Measurements from ENCODE around the gene TSEN54. TPM values are rescaled to one million over a fixed set of nuclear protein-coding genes. Genes with fewer than 3 reads are reported as not detected.

TSEN54 gene
- polyA plus RNA-seq, 1 donor (not counting 4 experiments of a cell fraction or from before 2014, with no cell fraction given): 24.1 TPM

- Histone ChIP-seq H3K9ac (ENCODE audit: control insufficient read depth, extremely low read depth, insufficient read depth, low read length) (peak overlapping the region; percentile 76), H3K4me1 (ENCODE audit: control insufficient read depth, extremely low read depth, insufficient read depth, low read length) (peaks cover 32% of the 10 kb centered on the region), H3K9me1 (ENCODE audit: control insufficient read depth, extremely low read depth, insufficient read depth, low read length) (peaks cover 7% of the 10 kb centered on the region), H3K79me2 (ENCODE audit: control insufficient read depth, insufficient read depth, low read length) (peaks cover 26% of the 10 kb centered on the region), H3K27ac (ENCODE audit: control insufficient read depth, insufficient read depth, low read length) (peak overlapping the region; percentile 29), H4K20me1 (ENCODE audit: control insufficient read depth, extremely low read depth, insufficient read depth, low read length) (peaks cover 11% of the 10 kb centered on the region), H3K4me2 (ENCODE audit: control insufficient read depth, extremely low read depth, insufficient read depth, low read depth, low read length) (peak overlapping the region; percentile 60), H2AFZ (ENCODE audit: control insufficient read depth, low read length) (no peak overlapping the region), H3K9me3 (ENCODE audit: control insufficient read depth, low read depth, low read length) (no peaks in the 10 kb centered on the region), H3K27me3 (ENCODE audit: control insufficient read depth, extremely low read depth, insufficient read depth, low read length) (no peaks in the 10 kb centered on the region), H3K4me3 (ENCODE audit: control insufficient read depth in 2 of 3, extremely low read depth in 1 of 3, insufficient read depth in 2 of 3, low read depth in 1 of 3, low read length in 3 of 3) (peak overlapping the region; percentile 59 to 85 (median 63)), H3K36me3 (ENCODE audit: control insufficient read depth in 2 of 2, extremely low read depth in 1 of 2, insufficient read depth in 2 of 2, low read length in 2 of 2) (peaks cover 4 to 18% of the 10 kb centered on the region in 2 experiments)
- DNase-seq (ENCODE audit: low read depth, low spot score) (no peak), FAIRE-seq (no peak)
- dilution Hi-C loops (cut with MboI; ENCODE audit: extremely low pct_ligation_motif_present, low sequenced_read_pairs): no loop called here
- TF ChIP-seq, protein P1, sequence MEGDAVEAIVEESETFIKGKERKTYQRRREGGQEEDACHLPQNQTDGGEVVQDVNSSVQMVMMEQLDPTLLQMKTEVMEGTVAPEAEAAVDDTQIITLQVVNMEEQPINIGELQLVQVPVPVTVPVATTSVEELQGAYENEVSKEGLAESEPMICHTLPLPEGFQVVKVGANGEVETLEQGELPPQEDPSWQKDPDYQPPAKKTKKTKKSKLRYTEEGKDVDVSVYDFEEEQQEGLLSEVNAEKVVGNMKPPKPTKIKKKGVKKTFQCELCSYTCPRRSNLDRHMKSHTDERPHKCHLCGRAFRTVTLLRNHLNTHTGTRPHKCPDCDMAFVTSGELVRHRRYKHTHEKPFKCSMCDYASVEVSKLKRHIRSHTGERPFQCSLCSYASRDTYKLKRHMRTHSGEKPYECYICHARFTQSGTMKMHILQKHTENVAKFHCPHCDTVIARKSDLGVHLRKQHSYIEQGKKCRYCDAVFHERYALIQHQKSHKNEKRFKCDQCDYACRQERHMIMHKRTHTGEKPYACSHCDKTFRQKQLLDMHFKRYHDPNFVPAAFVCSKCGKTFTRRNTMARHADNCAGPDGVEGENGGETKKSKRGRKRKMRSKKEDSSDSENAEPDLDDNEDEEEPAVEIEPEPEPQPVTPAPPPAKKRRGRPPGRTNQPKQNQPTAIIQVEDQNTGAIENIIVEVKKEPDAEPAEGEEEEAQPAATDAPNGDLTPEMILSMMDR (optimal IDR thresholded peaks at IDR 0.05 in 1 of 3, IDR thresholded peaks at IDR 0.05 in 1 of 3, conservative IDR thresholded peaks at IDR 0.05 in 1 of 3; ENCODE audit: extremely low read depth in 1 of 3, insufficient read depth in 2 of 3, low read length in 3 of 3): no peak
- TF ChIP-seq EZH2 (IDR thresholded peaks at IDR 0.05; ENCODE audit: low read length): no peak
These were observed 1.9 kb upstream of the TSEN54 start for GRCh38 chr17:75514299-75514918.

- Histone ChIP-seq H3K27me3 (ENCODE audit: control insufficient read depth, extremely low read depth, insufficient read depth, low read length) (no peaks in the 10 kb centered on the region), H3K36me3 (ENCODE audit: control insufficient read depth in 2 of 2, extremely low read depth in 1 of 2, insufficient read depth in 2 of 2, low read length in 2 of 2) (peaks cover 7 to 21% of the 10 kb centered on the region in 2 experiments), H3K9me1 (ENCODE audit: control insufficient read depth, extremely low read depth, insufficient read depth, low read length) (peaks cover 7% of the 10 kb centered on the region), H3K9me3 (ENCODE audit: control insufficient read depth, low read depth, low read length) (no peaks in the 10 kb centered on the region), H4K20me1 (ENCODE audit: control insufficient read depth, extremely low read depth, insufficient read depth, low read length) (peaks cover 11% of the 10 kb centered on the region), H3K27ac (ENCODE audit: control insufficient read depth, insufficient read depth, low read length) (peak overlapping the region; percentile 29), H2AFZ (ENCODE audit: control insufficient read depth, low read length) (peak overlapping the region; percentile 58), H3K79me2 (ENCODE audit: control insufficient read depth, insufficient read depth, low read length) (peaks cover 23% of the 10 kb centered on the region), H3K4me2 (ENCODE audit: control insufficient read depth, extremely low read depth, insufficient read depth, low read depth, low read length) (peak overlapping the region; percentile 60), H3K9ac (ENCODE audit: control insufficient read depth, extremely low read depth, insufficient read depth, low read length) (peak overlapping the region; percentile 76), H3K4me1 (ENCODE audit: control insufficient read depth, extremely low read depth, insufficient read depth, low read length) (peaks cover 26% of the 10 kb centered on the region), H3K4me3 (ENCODE audit: control insufficient read depth in 2 of 3, extremely low read depth in 1 of 3, insufficient read depth in 2 of 3, low read depth in 1 of 3, low read length in 3 of 3) (peak overlapping the region; percentile 59 to 85 (median 63))
- no peak for FAIRE-seq
- TF ChIP-seq, protein P1 (optimal IDR thresholded peaks at IDR 0.05 in 1 of 3, IDR thresholded peaks at IDR 0.05 in 1 of 3, conservative IDR thresholded peaks at IDR 0.05 in 1 of 3; ENCODE audit: extremely low read depth in 1 of 3, insufficient read depth in 2 of 3, low read length in 3 of 3): no peak
- no peak for TF ChIP-seq EZH2 (IDR thresholded peaks at IDR 0.05; ENCODE audit: low read length)
- dilution Hi-C loops (cut with MboI; ENCODE audit: extremely low pct_ligation_motif_present, low sequenced_read_pairs): no loop called here
- no peak for DNase-seq (ENCODE audit: low read depth, low spot score)
These were observed 1.3 kb upstream of the TSEN54 start for GRCh38 chr17:75514919-75515495.

Data from keratinocyte (primary cell).